Astrocyte (in vitro differentiated cells and primary cell): ENCODE data around the gene MRPL19. TPM values are rescaled to one million over a fixed set of nuclear protein-coding genes. Genes with fewer than 3 reads are reported as not detected.

Experiments used
- DNase-seq: peaks from one replicate; pipeline ENCODE4 v3.0.0-alpha.2; 2010; ENCODE audit warnings: low read depth
- FAIRE-seq: peaks from 2 replicates; lab custom pipeline; 2011; peaks lifted over from hg19 to GRCh38; lab: Jason Lieb, UNC
- H2AFZ ChIP-seq: 2 replicates; pipeline ENCODE4 v1.6.0; 2012; ENCODE audit warnings: low read depth, low read length, inconsistent platforms
- H3K27ac ChIP-seq: 2 replicates; pipeline ENCODE4 v1.5.1; 2011; ENCODE audit warnings: low read depth, low read length, inconsistent platforms
- H3K27me3 ChIP-seq: 2 replicates; pipeline ENCODE4 v1.6.0; 2011; ENCODE audit warnings: low read length, inconsistent platforms; ENCODE audit not compliant: insufficient read depth
- H3K36me3 ChIP-seq: 2 replicates; pipeline ENCODE4 v1.5.1; 2011; ENCODE audit warnings: low read length, inconsistent platforms; ENCODE audit not compliant: insufficient read depth
- H3K4me1 ChIP-seq: 2 replicates; pipeline ENCODE4 v1.5.1; 2011; ENCODE audit warnings: low read length, inconsistent platforms; ENCODE audit not compliant: insufficient read depth
- H3K4me2 ChIP-seq: 2 replicates; pipeline ENCODE4 v1.6.0; 2012; ENCODE audit warnings: low read length, inconsistent platforms
- H3K4me3 ChIP-seq: 2 replicates; pipeline ENCODE4 v1.5.1; 2011; ENCODE audit warnings: low read depth, mild to moderate bottlenecking, low read length, inconsistent platforms; ENCODE audit not compliant: insufficient read depth
- H3K79me2 ChIP-seq: 2 replicates; pipeline ENCODE4 v1.6.0; 2012; ENCODE audit warnings: mild to moderate bottlenecking, low read length, inconsistent platforms; ENCODE audit not compliant: insufficient read depth
- H3K9ac ChIP-seq: 2 replicates; pipeline ENCODE4 v1.6.0; 2012; ENCODE audit warnings: mild to moderate bottlenecking, low read length, inconsistent platforms
- H3K9me3 ChIP-seq: 2 replicates; pipeline ENCODE4 v1.5.1; 2012; ENCODE audit warnings: low read depth, mild to moderate bottlenecking, low read length, inconsistent platforms; ENCODE audit not compliant: insufficient read depth
- H4K20me1 ChIP-seq: 2 replicates; pipeline ENCODE4 v1.6.0; 2012; ENCODE audit warnings: low read length, inconsistent platforms; ENCODE audit not compliant: insufficient read depth
- H3K27ac Mint-ChIP-seq: one replicate; pipeline ENCODE4 v1.8.0; 2021; ENCODE audit warnings: mild to moderate bottlenecking, mixed read lengths; ENCODE audit not compliant: unreplicated experiment
- H3K27me3 Mint-ChIP-seq: one replicate; pipeline ENCODE4 v1.8.0; 2021; ENCODE audit warnings: low read depth, mixed read lengths; ENCODE audit not compliant: unreplicated experiment
- H3K36me3 Mint-ChIP-seq: one replicate; pipeline ENCODE4 v1.8.0; 2021; ENCODE audit warnings: low read depth, mixed read lengths; ENCODE audit not compliant: unreplicated experiment
- H3K4me1 Mint-ChIP-seq: one replicate; pipeline ENCODE4 v1.8.0; 2021; ENCODE audit warnings: low read depth, mixed read lengths; ENCODE audit not compliant: unreplicated experiment
- H3K4me3 Mint-ChIP-seq: one replicate; pipeline ENCODE4 v1.8.0; 2021; ENCODE audit warnings: mild to moderate bottlenecking, moderate library complexity, mixed read lengths; ENCODE audit not compliant: unreplicated experiment
- H3K9me3 Mint-ChIP-seq: one replicate; pipeline ENCODE4 v1.8.0; 2021; ENCODE audit warnings: mild to moderate bottlenecking, mixed read lengths; ENCODE audit not compliant: unreplicated experiment
- CTCF ChIP-seq: IDR thresholded peaks from 2 replicates; pipeline ENCODE4 v1.5.1; 2011; ENCODE audit warnings: low read depth, mild to moderate bottlenecking, inconsistent platforms, low read length, moderate library complexity; ENCODE audit not compliant: insufficient read depth
- EZH2 ChIP-seq: IDR thresholded peaks from 2 replicates; pipeline ENCODE4 v1.6.1; 2012; ENCODE audit warnings: mild to moderate bottlenecking, low read length, inconsistent platforms; ENCODE audit not compliant: insufficient read depth
- total RNA-seq: library from RNA; stranded (reverse); gene quantifications from 2 replicates; pipeline ENCODE4 v1.2.1, GENCODE V29; 2021

Gene MRPL19
- total RNA-seq, 1 donor from 2014 or later, result 58.8 TPM

- Histone ChIP-seq H3K9ac (no peak overlapping the region), H3K27me3 (no peaks in the 10 kb centered on the region), H3K4me3 (no peak overlapping the region), H3K27ac (no peak overlapping the region), H3K9me3 (no peaks in the 10 kb centered on the region), H3K36me3 (no peaks in the 10 kb centered on the region), H3K4me1 (peaks cover 3% of the 10 kb centered on the region), H4K20me1 (no peaks in the 10 kb centered on the region), H3K79me2 (no peaks in the 10 kb centered on the region), H3K4me2 (no peak overlapping the region), H2AFZ (no peak overlapping the region)
- H3K4me1 Mint-ChIP-seq, result peaks cover 6% of the 10 kb centered on the region
- no peak for FAIRE-seq
- H3K9me3 Mint-ChIP-seq, result peaks cover 3% of the 10 kb centered on the region
- H3K4me3 Mint-ChIP-seq, result no peak overlapping the region
- peaks cover 10% of the 10 kb centered on the region for H3K27me3 Mint-ChIP-seq
- DNase-seq, result no peak
- no peaks in the 10 kb centered on the region for H3K36me3 Mint-ChIP-seq
- no peak overlapping the region for H3K27ac Mint-ChIP-seq
- no peak for TF ChIP-seq CTCF
- TF ChIP-seq EZH2, result no peak
These were observed 32.4 kb upstream of the MRPL19 start for GRCh38 chr2:75614162-75614651.

GRCh38 chr2:75616406-75616805 lies 30.2 kb upstream of the MRPL19 start:
- no peak for FAIRE-seq
- no peak overlapping the region for H3K4me3 Mint-ChIP-seq

More at GRCh38 chr2:75616406-75616805, 30.2 kb upstream of the MRPL19 start:
- no peak overlapping the region for H3K27ac Mint-ChIP-seq
- peaks cover 9% of the 10 kb centered on the region for H3K4me1 ChIP-seq
- H3K27ac ChIP-seq, result no peak overlapping the region
- H3K79me2 ChIP-seq, result no peaks in the 10 kb centered on the region
- peaks cover 3% of the 10 kb centered on the region for H3K9me3 Mint-ChIP-seq
- no peak overlapping the region for H3K4me3 ChIP-seq
- no peak overlapping the region for H3K9ac ChIP-seq
- no peak for TF ChIP-seq EZH2
- no peak for TF ChIP-seq CTCF
- DNase-seq, result no peak
- H3K4me2 ChIP-seq, result no peak overlapping the region
- no peaks in the 10 kb centered on the region for H3K4me1 Mint-ChIP-seq
- H3K36me3 Mint-ChIP-seq, result no peaks in the 10 kb centered on the region
- no peaks in the 10 kb centered on the region for H3K9me3 ChIP-seq
- no peaks in the 10 kb centered on the region for H3K27me3 ChIP-seq
- H3K36me3 ChIP-seq, result no peaks in the 10 kb centered on the region
- no peaks in the 10 kb centered on the region for H4K20me1 ChIP-seq
- no peak overlapping the region for H2AFZ ChIP-seq
- H3K27me3 Mint-ChIP-seq, result peaks cover 9% of the 10 kb centered on the region
